HEK293 (cell line): ENCODE results near the gene OCLN.
"Not testable (repeated sequence)": the region's sequence is repeated elsewhere in the genome, so short reads cannot be mapped to it uniquely, and the experiment has no call there.

Source experiments
- CTCF ChIP-seq: fragments of 450-650 bp; formaldehyde crosslinking; IDR thresholded peaks from 2 replicates; pipeline ENCODE4 v1.5.1; 2016; ENCODE audit warnings: missing biosample characterization, missing genetic modification characterization
- PRDM10 ChIP-seq: fragments of 450-650 bp; formaldehyde crosslinking; IDR thresholded peaks from 2 replicates; pipeline ENCODE4 v1.5.1; 2016; ENCODE audit warnings: missing biosample characterization, missing genetic modification characterization
- ZNF23 ChIP-seq: fragments of 450-650 bp; formaldehyde crosslinking; IDR thresholded peaks from 2 replicates; pipeline ENCODE4 v1.5.1; 2016; ENCODE audit warnings: missing biosample characterization, missing genetic modification characterization, borderline replicate concordance
- ZNF302 ChIP-seq: fragments of 450-650 bp; formaldehyde crosslinking; IDR thresholded peaks from 2 replicates; pipeline ENCODE4 v1.5.1; 2016; ENCODE audit warnings: missing biosample characterization, missing genetic modification characterization, low read depth
- ZNF335 ChIP-seq: fragments of 450-650 bp; formaldehyde crosslinking; conservative IDR thresholded peaks from 2 replicates; pipeline ENCODE4 v1.5.1; 2016; ENCODE audit warnings: missing biosample characterization, missing genetic modification characterization
- ZNF354C ChIP-seq: fragments of 450-650 bp; formaldehyde crosslinking; IDR thresholded peaks from 2 replicates; pipeline ENCODE4 v1.5.1; 2016; ENCODE audit warnings: missing biosample characterization, missing genetic modification characterization, low read depth, borderline replicate concordance
- ZNF37A ChIP-seq: fragments of 450-650 bp; IDR thresholded peaks from 2 replicates; pipeline ENCODE4 v1.5.1; 2018; ENCODE audit warnings: missing biosample characterization, missing genetic modification characterization
- ZNF704 ChIP-seq: fragments of 450-650 bp; formaldehyde crosslinking; IDR thresholded peaks from 2 replicates; pipeline ENCODE4 v1.5.1; 2016; ENCODE audit warnings: missing biosample characterization, missing genetic modification characterization

- not testable (repeated sequence) for TF ChIP-seq ZNF23 (tag by site-specific recombination); ZNF354C; ZNF302 (tag by site-specific recombination); PRDM10; CTCF (tag by site-specific recombination); ZNF335 (tag by site-specific recombination); ZNF37A; ZNF704 (tag by site-specific recombination)
Measured at GRCh38 chr5:69560587-69561431, 68.2 kb downstream of the OCLN start.
